Fibroblast of mammary gland (primary cell): ENCODE results near the gene CDX2.
"Not testable (repeated sequence)": the region's sequence is repeated elsewhere in the genome, so short reads cannot be mapped to it uniquely, and the experiment has no call there.

Experiments used
- DNase-seq: peaks from one replicate; pipeline ENCODE4 v3.0.0-alpha.2; 2010; ENCODE audit warnings: low read depth
- H3K4me3 ChIP-seq: 2 replicates; pipeline ENCODE4 v1.5.1; 2011; ENCODE audit warnings: low read depth, mild to moderate bottlenecking, low read length, moderate library complexity; ENCODE audit not compliant: control insufficient read depth
- CTCF ChIP-seq: conservative IDR thresholded peaks from 2 replicates; pipeline ENCODE4 v1.5.1; 2011; ENCODE audit warnings: low read depth, low read length, inconsistent platforms; ENCODE audit not compliant: control insufficient read depth, insufficient read depth

Gene CDX2

GRCh38 chr13:27969082-27969865 is at the start of gene CDX2:
TSS of gene CDX2 (minus strand) at chr13:27969315. CDS start at chr13:27969006, 309 bp downstream.
- DNase-seq: no peak
- no peak for TF ChIP-seq CTCF
- H3K4me3 ChIP-seq: no peak within 1 kb of the TSS

- no peak for TF ChIP-seq CTCF
- no peak for DNase-seq
- H3K4me3 ChIP-seq: no peak overlapping the region
Measured at GRCh38 chr13:28014301-28014700, 45.2 kb upstream of the CDX2 start.

- TF ChIP-seq CTCF: no peak
- H3K4me3 ChIP-seq: no peak overlapping the region
- DNase-seq: no peak
Measured at GRCh38 chr13:28013482-28013881, 44.4 kb upstream of the CDX2 start.

GRCh38 chr13:28012896-28013295 is 43.8 kb upstream of the CDX2 start:
- H3K4me3 ChIP-seq: no peak overlapping the region
- no peak for TF ChIP-seq CTCF
- DNase-seq: no peak

- no peak for TF ChIP-seq CTCF
- no peak for DNase-seq
- no peak overlapping the region for H3K4me3 ChIP-seq
Measured at GRCh38 chr13:28012383-28012782, 43.3 kb upstream of the CDX2 start.

- DNase-seq: no peak
- H3K4me3 ChIP-seq: no peak overlapping the region
- no peak for TF ChIP-seq CTCF
Measured at GRCh38 chr13:28010046-28010445, 40.9 kb upstream of the CDX2 start.

GRCh38 chr13:28005016-28005415 is 35.9 kb upstream of the CDX2 start:
- not testable (repeated sequence) for DNase-seq, H3K4me3 ChIP-seq
